KMS-11 (cell line): Measurements from ENCODE around the gene CAMKK2.

ENCODE experiments used
- H2AFZ ChIP-seq: fragments of 200-600 bp; sonication (generic); 2 replicates; pipeline ENCODE4 v1.6.1; 2016; ENCODE audit warnings: antibody characterized with exemption, mixed run types, low read depth
- H3K27ac ChIP-seq: fragments of 200-600 bp; sonication (generic); 2 replicates; pipeline ENCODE4 v1.6.1; 2016; ENCODE audit warnings: mild to moderate bottlenecking, mixed run types
- H3K27me3 ChIP-seq: fragments of 200-600 bp; sonication (generic); 2 replicates; pipeline ENCODE4 v1.6.1; 2017; ENCODE audit warnings: mild to moderate bottlenecking, low read depth, mixed run types, moderate library complexity; ENCODE audit not compliant: insufficient read depth
- H3K36me3 ChIP-seq: fragments of 200-600 bp; sonication (generic); 2 replicates; pipeline ENCODE4 v1.6.1; 2017; ENCODE audit warnings: mild to moderate bottlenecking, mixed run types; ENCODE audit not compliant: insufficient read depth
- H3K4me1 ChIP-seq: fragments of 200-600 bp; sonication (generic); 2 replicates; pipeline ENCODE4 v1.6.1; 2016; ENCODE audit warnings: mild to moderate bottlenecking, low read depth, mixed run types; ENCODE audit not compliant: poor library complexity, severe bottlenecking
- H3K4me2 ChIP-seq: fragments of 200-600 bp; sonication (generic); 2 replicates; pipeline ENCODE4 v1.7.0; 2016; ENCODE audit warnings: mild to moderate bottlenecking, mixed run types
- H3K4me3 ChIP-seq: fragments of 200-600 bp; sonication (generic); IDR thresholded peaks from 2 replicates; pipeline ENCODE4 v1.6.1; 2017; ENCODE audit warnings: low read depth, low read length, mixed read lengths; ENCODE audit not compliant: insufficient read depth
- H3K79me2 ChIP-seq: fragments of 200-600 bp; sonication (generic); 2 replicates; pipeline ENCODE4 v1.6.1; 2016; ENCODE audit warnings: low read depth, mixed run types; ENCODE audit not compliant: insufficient read depth
- H3K9ac ChIP-seq: fragments of 200-600 bp; sonication (generic); 2 replicates; pipeline ENCODE4 v1.6.1; 2016; ENCODE audit warnings: mild to moderate bottlenecking, mixed run types
- H4K20me1 ChIP-seq: fragments of 200-600 bp; sonication (generic); 2 replicates; pipeline ENCODE4 v1.6.1; 2016; ENCODE audit warnings: mild to moderate bottlenecking, mixed run types; ENCODE audit not compliant: insufficient read depth
- CTCF ChIP-seq: fragments of 200-600 bp; sonication (generic); conservative IDR thresholded peaks from 2 replicates; pipeline ENCODE4 v1.6.1; 2017; ENCODE audit warnings: low read depth, mild to moderate bottlenecking, antibody characterized with exemption, low read length, moderate library complexity, mixed read lengths

The CAMKK2 gene

GRCh38 chr12:121296618-121297434 is at the start of gene CAMKK2:
CAMKK2 (minus strand) TSS chr12:121296709; CDS start chr12:121274526, 22,183 bp downstream.
- no peaks in the 10 kb centered on the region for H3K27me3 ChIP-seq
- no peaks in the 10 kb centered on the region for H4K20me1 ChIP-seq
- H3K79me2 ChIP-seq = peaks cover 24% of the 10 kb centered on the region; the same call in 1 of the 2 replicates
- H2AFZ ChIP-seq = peak within 1 kb of the TSS; percentile 45
- peak within 1 kb of the TSS; percentile 73 for H3K4me2 ChIP-seq
- peak within 1 kb of the TSS; percentile 42 for H3K27ac ChIP-seq
- H3K9ac ChIP-seq = peak within 1 kb of the TSS; percentile 83
- H3K4me1 ChIP-seq = peaks cover 10% of the 10 kb centered on the region
- TF ChIP-seq CTCF = no peak
- no peaks in the 10 kb centered on the region for H3K36me3 ChIP-seq
- H3K4me3 ChIP-seq = no peak within 1 kb of the TSS

DNA sequence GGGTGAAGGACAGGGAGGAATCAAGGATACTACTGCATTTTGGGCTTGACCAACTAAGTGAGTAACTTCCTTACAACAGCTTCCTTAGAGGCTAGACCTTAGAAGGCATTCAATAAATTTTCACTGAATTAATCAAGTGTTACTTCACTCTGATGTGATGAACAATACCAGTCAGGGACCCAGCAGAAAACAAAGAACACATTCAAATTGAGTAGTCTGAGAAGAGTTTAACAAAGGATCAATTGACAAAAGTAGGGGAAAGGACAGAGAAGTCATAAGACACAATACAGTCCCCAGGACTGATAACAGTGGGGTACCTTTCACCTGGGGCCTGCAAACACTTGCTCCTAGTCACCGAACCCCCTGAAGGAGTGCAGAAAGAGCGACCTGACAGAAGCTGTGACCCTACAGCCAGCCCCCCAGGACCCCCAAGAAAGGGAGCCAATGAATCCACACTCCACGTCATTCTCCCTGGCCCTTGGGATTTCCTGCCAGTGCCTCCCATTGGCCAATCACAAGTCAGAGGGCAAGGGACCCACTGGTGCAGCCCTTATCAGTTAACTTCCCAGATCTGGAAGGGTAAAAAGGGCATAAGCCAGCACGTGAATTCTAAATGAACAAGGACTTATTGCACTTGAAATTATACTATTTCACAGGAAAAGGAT is 48.8 kb upstream of the CAMKK2 start:
- no peaks in the 10 kb centered on the region for H3K36me3 ChIP-seq
- no peak overlapping the region for H3K9ac ChIP-seq

GRCh38 chr12:121344506-121344905 is 48.0 kb upstream of the CAMKK2 start:
- no peaks in the 10 kb centered on the region for H4K20me1 ChIP-seq
- no peak overlapping the region for H3K4me2 ChIP-seq

More for the DNA sequence above, 48.8 kb upstream of the CAMKK2 start:
- TF ChIP-seq CTCF = no peak
- no peak overlapping the region for H3K4me3 ChIP-seq
- no peak overlapping the region for H2AFZ ChIP-seq
- no peaks in the 10 kb centered on the region for H3K4me1 ChIP-seq
- no peak overlapping the region for H3K27ac ChIP-seq
- no peaks in the 10 kb centered on the region for H4K20me1 ChIP-seq
- peaks cover 26% of the 10 kb centered on the region for H3K79me2 ChIP-seq
- no peak overlapping the region for H3K4me2 ChIP-seq
- no peaks in the 10 kb centered on the region for H3K27me3 ChIP-seq

DNA sequence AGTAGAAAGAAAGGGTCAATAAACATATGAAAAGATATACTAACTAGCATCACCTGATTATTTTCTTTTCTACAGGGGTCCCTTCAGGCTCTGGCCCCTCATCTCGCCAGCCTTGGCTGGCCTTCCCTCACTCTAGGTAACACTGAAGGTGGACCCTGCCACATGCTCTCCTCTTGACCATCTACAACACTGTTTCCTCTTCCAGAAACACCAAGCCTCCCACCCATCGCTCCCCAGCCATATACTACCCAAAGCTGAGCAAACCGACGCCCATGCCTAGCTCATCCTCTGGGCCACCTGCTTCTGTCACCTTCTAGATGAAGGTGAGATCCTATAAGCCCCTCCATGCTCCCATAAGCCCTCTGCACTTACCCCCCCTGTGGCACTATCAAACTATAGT is 40.9 kb upstream of the CAMKK2 start:
- Histone ChIP-seq H3K27me3 (no peaks in the 10 kb centered on the region), H3K79me2 (no peaks in the 10 kb centered on the region), H3K9ac (no peak overlapping the region), H2AFZ (no peak overlapping the region), H4K20me1 (no peaks in the 10 kb centered on the region; the same call in 1 of the 2 replicates), H3K4me2 (no peak overlapping the region), H3K27ac (no peak overlapping the region), H3K36me3 (no peaks in the 10 kb centered on the region), H3K4me3 (no peak overlapping the region), H3K4me1 (peaks cover 4% of the 10 kb centered on the region)
- TF ChIP-seq CTCF = no peak

More at GRCh38 chr12:121344506-121344905, 48.0 kb upstream of the CAMKK2 start:
- no peak overlapping the region for H2AFZ ChIP-seq
- H3K79me2 ChIP-seq = peaks cover 18% of the 10 kb centered on the region
- no peak overlapping the region for H3K4me3 ChIP-seq
- no peak overlapping the region for H3K9ac ChIP-seq
- H3K27ac ChIP-seq = no peak overlapping the region
- no peaks in the 10 kb centered on the region for H3K27me3 ChIP-seq
- H3K4me1 ChIP-seq = no peaks in the 10 kb centered on the region
- H3K36me3 ChIP-seq = no peaks in the 10 kb centered on the region
- no peak for TF ChIP-seq CTCF
